Activated naive CD8-positive, alpha-beta T cell treated with anti-CD3 and anti-CD28 coated beads, Interleukin-2, amount 50 U/mL, for 24 hours (primary cell): ENCODE data around the gene FAM170B.

Experiments used
- ATAC-seq: fragments of 150-1000 bp; cut with Tn5 transposase; one replicate; pipeline ENCODE4 v1.10.0; 2021
- DNase-seq: peaks from one replicate; pipeline ENCODE4 v3.0.0; 2021
- H3K27ac Mint-ChIP-seq: one replicate; pipeline ENCODE4 v1.8.0; 2021; ENCODE audit warnings: mild to moderate bottlenecking, mixed read lengths
- H3K27me3 Mint-ChIP-seq: one replicate; pipeline ENCODE4 v1.8.0; 2021; ENCODE audit warnings: mixed read lengths
- H3K36me3 Mint-ChIP-seq: one replicate; pipeline ENCODE4 v1.8.0; 2021; ENCODE audit warnings: low read depth, mixed read lengths
- H3K4me1 Mint-ChIP-seq: one replicate; pipeline ENCODE4 v1.8.0; 2021; ENCODE audit warnings: mixed read lengths
- H3K4me3 Mint-ChIP-seq: one replicate; pipeline ENCODE4 v1.8.0; 2021; ENCODE audit warnings: mild to moderate bottlenecking, moderate library complexity, mixed read lengths
- H3K9me3 Mint-ChIP-seq: one replicate; pipeline ENCODE4 v1.8.0; 2021; ENCODE audit warnings: mixed read lengths

FAM170B gene

GRCh38 chr10:49134327-49134726, 506 bp upstream of the FAM170B start:
- Mint-ChIP-seq H3K27me3 (peaks cover 9% of the 10 kb centered on the region), H3K27ac (no peak overlapping the region), H3K4me3 (no peak overlapping the region), H3K36me3 (no peaks in the 10 kb centered on the region), H3K9me3 (no peaks in the 10 kb centered on the region), H3K4me1 (peaks cover 4% of the 10 kb centered on the region)
- no peak for ATAC-seq
- DNase-seq: no peak

- no peak overlapping the region for H3K4me3 Mint-ChIP-seq
- H3K27me3 Mint-ChIP-seq: peaks cover 22% of the 10 kb centered on the region
- H3K4me1 Mint-ChIP-seq: peaks cover 4% of the 10 kb centered on the region
- no peaks in the 10 kb centered on the region for H3K9me3 Mint-ChIP-seq
- ATAC-seq (no peak), DNase-seq (no peak)
- H3K36me3 Mint-ChIP-seq: no peaks in the 10 kb centered on the region
- H3K27ac Mint-ChIP-seq: no peak overlapping the region
Measured at GRCh38 chr10:49132362-49132737, 1.5 kb downstream of the FAM170B start.

GRCh38 chr10:49131507-49132361, 2.1 kb downstream of the FAM170B start:
- Mint-ChIP-seq H3K4me1 (peaks cover 4% of the 10 kb centered on the region), H3K27ac (no peak overlapping the region), H3K4me3 (no peak overlapping the region), H3K36me3 (no peaks in the 10 kb centered on the region), H3K27me3 (peaks cover 22% of the 10 kb centered on the region), H3K9me3 (no peaks in the 10 kb centered on the region)
- no peak for ATAC-seq
- DNase-seq: no peak

- Mint-ChIP-seq H3K4me1 (no peaks in the 10 kb centered on the region), H3K27ac (no peak overlapping the region), H3K9me3 (no peaks in the 10 kb centered on the region), H3K36me3 (no peaks in the 10 kb centered on the region), H3K4me3 (no peak overlapping the region), H3K27me3 (peaks cover 19% of the 10 kb centered on the region)
- ATAC-seq (no peak), DNase-seq (no peak)
Measured at GRCh38 chr10:49129376-49129775, 4.4 kb downstream of the FAM170B start.

GRCh38 chr10:49128854-49129253, 5.0 kb downstream of the FAM170B start:
- Mint-ChIP-seq H3K9me3 (no peaks in the 10 kb centered on the region), H3K27me3 (peaks cover 19% of the 10 kb centered on the region), H3K4me3 (no peak overlapping the region), H3K27ac (no peak overlapping the region), H3K4me1 (no peaks in the 10 kb centered on the region), H3K36me3 (no peaks in the 10 kb centered on the region)
- no peak for ATAC-seq
- DNase-seq: no peak

- Mint-ChIP-seq H3K9me3 (no peaks in the 10 kb centered on the region), H3K27ac (no peak overlapping the region), H3K4me1 (no peaks in the 10 kb centered on the region), H3K4me3 (no peak overlapping the region), H3K27me3 (peaks cover 17% of the 10 kb centered on the region), H3K36me3 (no peaks in the 10 kb centered on the region)
- no peak for ATAC-seq
- no peak for DNase-seq
Measured at GRCh38 chr10:49123981-49124950, 9.6 kb downstream of the FAM170B start.

- Mint-ChIP-seq H3K27ac (no peak overlapping the region), H3K9me3 (no peaks in the 10 kb centered on the region), H3K4me1 (no peaks in the 10 kb centered on the region)
Measured at GRCh38 chr10:49120911-49121310, 12.9 kb downstream of the FAM170B start.

GRCh38 chr10:49119746-49120145, 14.1 kb downstream of the FAM170B start:
- no peaks in the 10 kb centered on the region for H3K9me3 Mint-ChIP-seq
- H3K27ac Mint-ChIP-seq: no peak overlapping the region
- no peaks in the 10 kb centered on the region for H3K36me3 Mint-ChIP-seq

More at GRCh38 chr10:49120911-49121310, 12.9 kb downstream of the FAM170B start:
- DNase-seq (no peak), ATAC-seq (no peak)
- Mint-ChIP-seq H3K4me3 (no peak overlapping the region), H3K36me3 (no peaks in the 10 kb centered on the region), H3K27me3 (peaks cover 12% of the 10 kb centered on the region)

GRCh38 chr10:49118430-49119074, 15.3 kb downstream of the FAM170B start:
- H3K9me3 Mint-ChIP-seq: no peaks in the 10 kb centered on the region
- H3K27ac Mint-ChIP-seq: no peak overlapping the region
- ATAC-seq (no peak), DNase-seq (no peak)
- H3K4me3 Mint-ChIP-seq: no peak overlapping the region
- H3K4me1 Mint-ChIP-seq: peaks cover 5% of the 10 kb centered on the region
- H3K27me3 Mint-ChIP-seq: peaks cover 27% of the 10 kb centered on the region
- no peaks in the 10 kb centered on the region for H3K36me3 Mint-ChIP-seq

More at GRCh38 chr10:49119746-49120145, 14.1 kb downstream of the FAM170B start:
- ATAC-seq: no peak
- DNase-seq: no peak
- Mint-ChIP-seq H3K27me3 (peaks cover 15% of the 10 kb centered on the region), H3K4me3 (no peak overlapping the region), H3K4me1 (peaks cover 2% of the 10 kb centered on the region)

- H3K27ac Mint-ChIP-seq: no peak overlapping the region
- H3K4me3 Mint-ChIP-seq: no peak overlapping the region
- no peaks in the 10 kb centered on the region for H3K36me3 Mint-ChIP-seq
- no peak for DNase-seq
- peaks cover 5% of the 10 kb centered on the region for H3K4me1 Mint-ChIP-seq
- H3K27me3 Mint-ChIP-seq: peaks cover 31% of the 10 kb centered on the region
- no peaks in the 10 kb centered on the region for H3K9me3 Mint-ChIP-seq
- no peak for ATAC-seq
Measured at GRCh38 chr10:49117376-49118070, 16.3 kb downstream of the FAM170B start.

- Mint-ChIP-seq H3K27ac (no peak overlapping the region), H3K4me1 (peaks cover 5% of the 10 kb centered on the region), H3K36me3 (no peaks in the 10 kb centered on the region), H3K9me3 (no peaks in the 10 kb centered on the region), H3K4me3 (no peak overlapping the region), H3K27me3 (peaks cover 29% of the 10 kb centered on the region)
- no peak for DNase-seq
- ATAC-seq: no peak
Measured at GRCh38 chr10:49116509-49117375, 17.1 kb downstream of the FAM170B start.

GRCh38 chr10:49115796-49116508, 17.9 kb downstream of the FAM170B start:
- no peak overlapping the region for H3K27ac Mint-ChIP-seq
- H3K36me3 Mint-ChIP-seq: no peaks in the 10 kb centered on the region
- no peak for DNase-seq
- H3K27me3 Mint-ChIP-seq: peaks cover 27% of the 10 kb centered on the region
- no peaks in the 10 kb centered on the region for H3K9me3 Mint-ChIP-seq
- no peak for ATAC-seq
- no peak overlapping the region for H3K4me3 Mint-ChIP-seq
- H3K4me1 Mint-ChIP-seq: peaks cover 5% of the 10 kb centered on the region
